ENCODE measurements around the gene SELENOW. TPM values are rescaled to one million over a fixed set of nuclear protein-coding genes. Genes with fewer than 3 reads are reported as not detected.
"Not testable (repeated sequence)": the region's sequence is repeated elsewhere in the genome, so short reads cannot be mapped to it uniquely, and the experiment has no call there.

Gene SELENOW
- total RNA-seq, 2 experiments from 2014 or later = 110 to 120 TPM

GRCh38 chr19:47777245-47778048, 1.1 kb upstream of the SELENOW start:
- H3K27me3 Mint-ChIP-seq, CTCF ChIA-PET, H3K9me3 Mint-ChIP-seq, DNase-seq: not testable (repeated sequence)
- POLR2A ChIA-PET = interaction anchor here (0.8 kb wide), 2 partner anchors 14 to 54 kb away, joined by 3 to 4 read pairs; no protein-coding TSS in a partner anchor
- peak overlapping the region; percentile 98 for H3K4me3 Mint-ChIP-seq
- peak overlapping the region; percentile 86 for H3K27ac Mint-ChIP-seq
- H3K36me3 Mint-ChIP-seq (ENCODE audit: low read depth) = peaks cover 19% of the 10 kb centered on the region
- H3K4me1 Mint-ChIP-seq = peaks cover 30% of the 10 kb centered on the region

GRCh38 chr19:47778954-47779351, 450 bp downstream of the SELENOW start:
- H3K36me3 Mint-ChIP-seq (ENCODE audit: low read depth) = peaks cover 28% of the 10 kb centered on the region
- DNase-seq = peak; percentile 23
- H3K27ac Mint-ChIP-seq = peak overlapping the region; percentile 86
- POLR2A ChIA-PET = interaction anchor here (0.9 kb wide), 1 partner anchor 295 kb away, joined by 3 read pairs; no protein-coding TSS in a partner anchor
- H3K9me3 Mint-ChIP-seq = no peaks in the 10 kb centered on the region
- CTCF ChIA-PET = interaction anchor here (1.0 to 1.1 kb wide), 2 partner anchors 13 to 21 kb away, joined by 4 to 5 read pairs; no protein-coding TSS in a partner anchor
- H3K27me3 Mint-ChIP-seq = no peaks in the 10 kb centered on the region
- peak overlapping the region; percentile 98 for H3K4me3 Mint-ChIP-seq
- peaks cover 30% of the 10 kb centered on the region for H3K4me1 Mint-ChIP-seq

- no peaks in the 10 kb centered on the region for H3K9me3 Mint-ChIP-seq
- peaks cover 35% of the 10 kb centered on the region for H3K36me3 Mint-ChIP-seq (ENCODE audit: low read depth)
- peaks cover 30% of the 10 kb centered on the region for H3K4me1 Mint-ChIP-seq
- POLR2A ChIA-PET = no interaction called here
- no peak for DNase-seq
- H3K27me3 Mint-ChIP-seq = no peaks in the 10 kb centered on the region
- peak overlapping the region; percentile 98 for H3K4me3 Mint-ChIP-seq
- H3K27ac Mint-ChIP-seq = peak overlapping the region; percentile 86
- CTCF ChIA-PET = interaction anchor here (0.7 to 1.1 kb wide), 3 partner anchors 14 to 73 kb away, joined by 3 to 5 read pairs (median 4); no protein-coding TSS in a partner anchor
Observed at GRCh38 chr19:47779524-47780214, 1.2 kb downstream of the SELENOW start.

- H3K4me3 Mint-ChIP-seq = peak overlapping the region; percentile 98
- ChIA-PET POLR2A (no interaction called here), CTCF (interaction anchor here (0.7 to 1.1 kb wide), 2 partner anchors 14 to 72 kb away, joined by 3 to 4 read pairs; no protein-coding TSS in a partner anchor)
- peaks cover 30% of the 10 kb centered on the region for H3K4me1 Mint-ChIP-seq
- H3K27me3 Mint-ChIP-seq = no peaks in the 10 kb centered on the region
- H3K27ac Mint-ChIP-seq = peak overlapping the region; percentile 70
- no peak for DNase-seq
- H3K36me3 Mint-ChIP-seq (ENCODE audit: low read depth) = peaks cover 35% of the 10 kb centered on the region
- H3K9me3 Mint-ChIP-seq = no peaks in the 10 kb centered on the region
Observed at GRCh38 chr19:47780215-47780551, 1.7 kb downstream of the SELENOW start.

- Mint-ChIP-seq H3K9me3 (no peaks in the 10 kb centered on the region), H3K27ac (peak overlapping the region; percentile 27), H3K27me3 (no peaks in the 10 kb centered on the region), H3K36me3 (ENCODE audit: low read depth) (peaks cover 38% of the 10 kb centered on the region), H3K4me1 (peaks cover 30% of the 10 kb centered on the region), H3K4me3 (peak overlapping the region; percentile 20)
- DNase-seq = no peak
- CTCF ChIA-PET = no interaction called here
- POLR2A ChIA-PET = no interaction called here
Observed at GRCh38 chr19:47781590-47782262, 3.2 kb downstream of the SELENOW start.

- ChIA-PET CTCF (interaction anchor here (1.6 kb wide), 1 partner anchor 21 kb away, joined by 4 read pairs; no protein-coding TSS in a partner anchor), POLR2A (no interaction called here)
- no peak for DNase-seq
- no peaks in the 10 kb centered on the region for H3K27me3 Mint-ChIP-seq
- H3K36me3 Mint-ChIP-seq (ENCODE audit: low read depth) = peaks cover 28% of the 10 kb centered on the region
- H3K4me3 Mint-ChIP-seq = no peak overlapping the region
- H3K4me1 Mint-ChIP-seq = peaks cover 6% of the 10 kb centered on the region
- no peaks in the 10 kb centered on the region for H3K9me3 Mint-ChIP-seq
- H3K27ac Mint-ChIP-seq = no peak overlapping the region
Observed at GRCh38 chr19:47786566-47786965, 8.1 kb downstream of the SELENOW start.

- H3K4me3 Mint-ChIP-seq, H3K27ac Mint-ChIP-seq, H3K9me3 Mint-ChIP-seq, POLR2A ChIA-PET, H3K4me1 Mint-ChIP-seq, DNase-seq, H3K27me3 Mint-ChIP-seq: not testable (repeated sequence)
- CTCF ChIA-PET = interaction anchor here (1.5 to 3.3 kb wide), 3 partner anchors 12 to 22 kb away, joined by 4 to 14 read pairs (median 5); no protein-coding TSS in a partner anchor
- H3K36me3 Mint-ChIP-seq (ENCODE audit: low read depth) = peaks cover 22% of the 10 kb centered on the region
Observed at GRCh38 chr19:47787307-47787706, 8.8 kb downstream of the SELENOW start.

- H3K9me3 Mint-ChIP-seq; DNase-seq; H3K27me3 Mint-ChIP-seq; H3K27ac Mint-ChIP-seq; POLR2A ChIA-PET; H3K4me1 Mint-ChIP-seq; H3K4me3 Mint-ChIP-seq; H3K36me3 Mint-ChIP-seq (ENCODE audit: low read depth): not testable (repeated sequence)
- CTCF ChIA-PET = interaction anchor here (0.7 to 3.3 kb wide), 8 partner anchors 10 to 171 kb away, joined by 3 to 14 read pairs (median 4); no protein-coding TSS in a partner anchor
Observed at GRCh38 chr19:47789811-47790210, 11.3 kb downstream of the SELENOW start.

- CTCF ChIA-PET = interaction anchor here (0.6 to 3.3 kb wide), 8 partner anchors 9 to 408 kb away, joined by 3 to 14 read pairs (median 4); no protein-coding TSS in a partner anchor
- no peak overlapping the region for H3K27ac Mint-ChIP-seq
- no peaks in the 10 kb centered on the region for H3K27me3 Mint-ChIP-seq
- H3K4me3 Mint-ChIP-seq = no peak overlapping the region
- peak; percentile 81 for DNase-seq
- POLR2A ChIA-PET = no interaction called here
- H3K36me3 Mint-ChIP-seq (ENCODE audit: low read depth) = peaks cover 4% of the 10 kb centered on the region
- H3K9me3 Mint-ChIP-seq = no peaks in the 10 kb centered on the region
- peaks cover 3% of the 10 kb centered on the region for H3K4me1 Mint-ChIP-seq
Observed at GRCh38 chr19:47790398-47790814, 11.9 kb downstream of the SELENOW start.

- H3K36me3 Mint-ChIP-seq (ENCODE audit: low read depth) = peaks cover 2% of the 10 kb centered on the region
- no peak overlapping the region for H3K4me3 Mint-ChIP-seq
- CTCF ChIA-PET = interaction anchor here (2.0 kb wide), 1 partner anchor 85 kb away, joined by 8 read pairs; no protein-coding TSS in a partner anchor
- DNase-seq = no peak
- H3K27me3 Mint-ChIP-seq = no peaks in the 10 kb centered on the region
- no peaks in the 10 kb centered on the region for H3K9me3 Mint-ChIP-seq
- POLR2A ChIA-PET = no interaction called here
- peaks cover 3% of the 10 kb centered on the region for H3K4me1 Mint-ChIP-seq
- H3K27ac Mint-ChIP-seq = no peak overlapping the region
Observed at GRCh38 chr19:47792616-47793015, 14.1 kb downstream of the SELENOW start.

- Mint-ChIP-seq H3K4me3 (no peak overlapping the region), H3K36me3 (ENCODE audit: low read depth) (no peaks in the 10 kb centered on the region), H3K27me3 (peaks cover 2% of the 10 kb centered on the region), H3K27ac (no peak overlapping the region), H3K4me1 (peaks cover 2% of the 10 kb centered on the region), H3K9me3 (no peaks in the 10 kb centered on the region)
- POLR2A ChIA-PET = no interaction called here
- no peak for DNase-seq
- CTCF ChIA-PET = interaction anchor here (0.7 to 1.1 kb wide), 2 partner anchors 282 to 366 kb away, joined by 3 to 4 read pairs; no protein-coding TSS in a partner anchor
Observed at GRCh38 chr19:47794526-47794925, 16.0 kb downstream of the SELENOW start.

- CTCF ChIA-PET = no interaction called here
- POLR2A ChIA-PET = no interaction called here
- Mint-ChIP-seq H3K4me3 (no peak overlapping the region), H3K9me3 (peaks cover 5% of the 10 kb centered on the region), H3K36me3 (ENCODE audit: low read depth) (no peaks in the 10 kb centered on the region), H3K27ac (no peak overlapping the region), H3K27me3 (peaks cover 2% of the 10 kb centered on the region), H3K4me1 (no peaks in the 10 kb centered on the region)
- no peak for DNase-seq
Observed at GRCh38 chr19:47796785-47797184, 18.3 kb downstream of the SELENOW start.

Data from activated CD4-positive, alpha-beta memory T cell treated with anti-CD3 and anti-CD28 coated beads, Interleukin-2, amount 10 ng/mL, durations not matched to agents 7 days and 5 days (primary cell).